CD4-positive, alpha-beta T cell treated with Interleukin-17A for 1 hour (primary cell): ENCODE measurements around the gene CADPS.

Experiments
- DNase-seq: peaks from one replicate; pipeline ENCODE4 v3.0.0-alpha.2; 2020

Gene CADPS

DNA sequence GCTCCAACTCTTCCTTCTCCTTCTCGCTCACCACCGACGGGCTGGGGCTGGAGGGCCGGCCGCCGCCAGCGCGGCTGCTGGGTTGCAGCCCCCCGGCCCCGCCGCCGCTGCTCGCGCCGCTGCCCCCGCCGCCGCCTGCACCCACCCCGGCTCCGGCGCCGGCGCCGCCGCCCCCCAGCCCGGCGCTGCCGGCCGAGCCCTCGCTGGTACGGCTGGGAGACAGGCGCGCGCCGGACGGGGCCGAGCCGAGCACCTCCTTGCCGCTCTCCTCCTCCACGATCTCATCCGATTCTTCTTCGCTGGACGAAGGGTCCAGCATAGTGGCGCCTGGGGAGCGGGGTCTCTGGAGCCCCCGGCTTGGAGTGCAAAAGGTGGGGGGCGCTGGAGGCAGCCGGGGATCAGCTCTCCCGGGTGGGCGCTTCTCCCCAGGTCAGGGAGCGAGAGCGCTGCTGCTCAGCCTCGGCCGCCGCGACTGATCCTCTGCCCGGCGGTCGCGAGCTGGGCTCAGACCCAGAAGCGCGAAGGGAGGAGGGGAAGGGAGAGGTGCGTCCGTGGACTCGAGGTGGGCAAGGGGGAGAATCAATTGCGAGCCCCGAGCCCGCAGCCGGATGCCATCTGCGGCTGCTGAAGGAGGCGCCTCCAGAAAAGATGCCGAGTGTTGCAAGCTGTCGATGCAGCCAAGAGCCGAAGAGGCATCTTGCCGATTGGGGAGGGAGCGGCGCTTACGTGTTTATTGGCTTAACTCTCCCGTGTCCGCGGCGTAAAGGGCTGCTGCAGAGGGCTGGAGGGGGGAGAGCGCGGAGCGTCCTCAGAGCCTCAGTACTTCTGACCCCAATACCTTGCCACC, at the start of gene CADPS:
TSS of gene CADPS (minus strand) at position 706 of the 847 bp plus-strand sequence. CDS start at position 319, 387 bp downstream.
- DNase-seq = no peak

DNA sequence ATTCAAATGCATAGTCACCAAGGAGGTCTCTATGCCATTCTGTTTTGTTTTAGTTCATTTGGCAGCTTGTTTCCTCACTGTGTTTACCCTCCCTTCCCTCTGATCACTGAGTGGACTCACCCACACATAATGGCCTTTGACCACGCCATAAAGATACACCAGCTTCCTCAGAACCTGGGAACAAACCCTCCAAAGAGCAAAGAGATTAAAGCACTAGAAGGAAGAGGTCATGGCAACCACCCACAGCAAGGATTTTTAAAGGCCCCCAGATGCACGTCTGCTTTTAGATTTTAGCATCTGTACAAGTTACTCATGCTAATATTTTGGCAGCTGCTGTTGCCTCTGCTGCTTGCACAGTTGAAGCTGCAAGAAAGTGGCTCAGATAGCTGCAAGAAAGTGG, 47.9 kb upstream of the CADPS start:
- DNase-seq = no peak

DNA sequence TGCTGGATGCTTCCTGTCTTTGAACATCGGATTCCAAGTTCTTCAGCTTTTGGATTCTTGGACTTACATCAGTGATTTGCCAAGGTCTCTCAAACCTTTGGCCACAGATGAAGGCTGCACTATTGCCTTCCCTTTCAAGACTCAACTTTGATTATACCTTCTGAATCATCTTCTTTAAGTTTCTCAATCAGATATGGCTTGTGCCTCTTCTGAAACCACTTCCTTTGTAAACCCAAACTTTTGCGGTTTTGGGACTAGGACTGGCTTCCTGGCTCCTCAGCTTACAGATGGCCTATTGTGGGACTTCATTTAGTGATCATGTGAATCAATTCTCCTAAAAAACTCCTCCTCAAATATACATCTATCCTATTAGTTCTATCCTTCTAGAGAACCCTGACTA, 47.1 kb upstream of the CADPS start:
- no peak for DNase-seq

DNA sequence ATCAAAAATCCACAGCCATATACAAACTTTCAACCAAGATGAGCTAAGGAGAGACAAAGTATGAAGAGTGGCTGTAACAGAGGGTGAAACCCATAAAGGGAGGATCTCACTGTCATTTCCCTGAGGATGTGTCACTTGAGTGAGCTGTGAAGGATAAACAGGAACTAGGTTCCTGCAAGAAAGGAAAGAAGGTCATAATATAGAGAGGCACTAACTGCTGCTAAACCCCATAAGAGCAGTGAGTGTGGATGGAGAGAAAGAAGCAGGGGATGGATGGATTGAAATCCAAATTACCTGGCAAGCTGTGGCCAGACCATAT, 45.2 kb upstream of the CADPS start:
- no peak for DNase-seq

DNA sequence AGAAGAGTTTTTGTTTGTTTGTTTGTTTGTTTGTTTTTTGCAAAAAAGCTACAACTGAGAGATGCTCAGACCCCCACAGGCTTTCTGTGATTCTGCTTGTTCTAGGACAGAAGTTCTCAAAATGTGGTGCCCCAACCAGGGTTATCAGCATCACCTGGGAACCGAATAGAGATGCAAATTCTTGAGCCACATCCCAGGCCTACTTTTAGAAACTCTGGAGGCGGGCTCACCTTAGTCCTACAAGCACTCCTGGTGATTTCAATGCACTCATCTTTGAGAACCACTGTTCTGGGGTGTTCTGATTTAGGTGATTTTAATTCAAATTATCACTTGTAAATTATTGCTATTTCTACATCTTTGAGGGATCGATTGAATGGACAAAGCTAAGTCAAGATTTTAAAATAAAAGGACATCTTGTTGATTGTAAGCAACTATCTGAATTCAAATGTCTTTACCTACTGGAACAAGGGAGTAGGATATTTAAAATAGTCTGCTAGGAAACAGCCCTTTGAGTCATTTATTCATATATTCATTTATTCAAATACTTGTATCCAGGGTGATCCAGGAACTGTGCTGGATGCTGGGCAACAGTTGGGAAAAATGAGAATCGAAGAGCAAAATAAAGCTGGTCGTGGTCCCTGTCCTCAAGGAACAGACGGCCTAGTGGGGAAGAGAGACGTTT, 44.7 kb upstream of the CADPS start:
- DNase-seq = no peak

DNA sequence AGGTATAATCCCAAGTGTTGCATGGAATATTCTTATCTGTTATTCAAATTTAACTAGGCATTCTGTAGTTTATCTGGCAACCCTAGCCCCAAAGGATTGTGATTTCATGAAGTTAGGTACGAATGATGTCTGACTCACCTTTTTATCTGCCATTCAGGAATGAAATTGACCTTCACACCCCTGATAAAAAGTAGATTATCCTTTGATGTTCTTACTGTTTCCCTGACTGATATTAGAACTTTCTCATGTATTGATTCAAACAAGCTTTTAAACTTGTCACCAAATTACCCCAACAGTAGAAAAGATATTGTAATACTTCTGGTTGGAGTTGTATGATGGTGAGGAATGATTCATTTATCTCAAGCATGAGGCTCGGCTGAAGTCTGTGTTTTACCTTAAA, 43.6 kb upstream of the CADPS start:
- DNase-seq = no peak

DNA sequence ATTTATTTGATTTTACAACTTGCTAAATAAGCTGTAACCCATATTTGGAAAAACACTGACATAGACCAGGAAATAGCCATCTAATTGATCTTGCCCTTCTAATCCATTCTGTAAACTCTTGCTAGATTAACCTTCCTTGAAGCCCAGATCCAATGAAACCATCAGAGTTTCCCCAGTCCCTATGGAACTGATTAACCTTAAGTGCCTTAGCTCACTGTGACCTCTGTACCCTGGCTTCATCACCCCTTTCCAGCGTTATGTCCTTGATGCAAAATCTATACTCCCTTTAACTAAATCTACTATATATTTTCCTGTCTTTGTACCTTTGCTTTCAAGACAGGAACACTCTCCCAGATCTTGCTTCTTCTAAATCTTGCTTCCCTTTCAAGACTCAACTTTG, 42.9 kb upstream of the CADPS start:
- no peak for DNase-seq

DNA sequence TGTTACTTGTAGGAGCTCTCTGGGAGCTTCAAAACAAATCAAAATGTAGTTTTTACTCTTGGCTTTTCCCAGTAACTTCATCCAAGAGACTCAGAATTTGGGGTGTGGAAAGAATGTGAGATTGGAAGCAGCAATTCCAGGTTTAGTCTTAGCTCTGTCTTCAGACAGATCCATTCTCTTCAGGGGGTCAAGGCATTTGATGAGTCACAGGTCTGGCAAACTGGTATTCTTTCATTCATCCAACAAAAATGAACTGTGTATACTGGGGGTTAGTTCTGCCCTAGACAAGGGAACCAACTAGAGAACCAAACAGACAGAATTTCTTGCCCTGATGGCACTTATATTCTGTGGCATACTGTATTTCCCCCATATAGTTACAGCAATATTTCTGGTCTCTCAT, 36.3 kb upstream of the CADPS start:
- DNase-seq = no peak

DNA sequence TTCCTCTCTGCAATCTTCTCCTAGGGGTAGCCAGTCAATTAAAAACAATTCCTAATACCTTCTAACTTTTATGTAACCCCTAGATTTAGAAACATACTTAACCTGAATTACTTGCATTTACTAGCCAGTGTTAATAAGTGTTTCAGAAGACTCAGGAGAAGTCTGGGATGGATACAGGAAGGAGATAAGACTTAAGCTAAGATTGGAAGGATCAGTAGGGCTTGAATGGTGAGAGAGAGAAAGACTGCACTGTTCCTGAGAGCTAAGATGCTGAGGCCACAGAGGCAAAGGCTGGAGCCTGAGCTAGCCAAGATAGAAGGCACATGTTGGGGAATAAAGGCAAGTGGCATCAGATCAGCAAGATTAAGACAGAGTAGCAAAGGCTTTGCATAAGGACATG, 30.1 kb upstream of the CADPS start:
- no peak for DNase-seq

DNA sequence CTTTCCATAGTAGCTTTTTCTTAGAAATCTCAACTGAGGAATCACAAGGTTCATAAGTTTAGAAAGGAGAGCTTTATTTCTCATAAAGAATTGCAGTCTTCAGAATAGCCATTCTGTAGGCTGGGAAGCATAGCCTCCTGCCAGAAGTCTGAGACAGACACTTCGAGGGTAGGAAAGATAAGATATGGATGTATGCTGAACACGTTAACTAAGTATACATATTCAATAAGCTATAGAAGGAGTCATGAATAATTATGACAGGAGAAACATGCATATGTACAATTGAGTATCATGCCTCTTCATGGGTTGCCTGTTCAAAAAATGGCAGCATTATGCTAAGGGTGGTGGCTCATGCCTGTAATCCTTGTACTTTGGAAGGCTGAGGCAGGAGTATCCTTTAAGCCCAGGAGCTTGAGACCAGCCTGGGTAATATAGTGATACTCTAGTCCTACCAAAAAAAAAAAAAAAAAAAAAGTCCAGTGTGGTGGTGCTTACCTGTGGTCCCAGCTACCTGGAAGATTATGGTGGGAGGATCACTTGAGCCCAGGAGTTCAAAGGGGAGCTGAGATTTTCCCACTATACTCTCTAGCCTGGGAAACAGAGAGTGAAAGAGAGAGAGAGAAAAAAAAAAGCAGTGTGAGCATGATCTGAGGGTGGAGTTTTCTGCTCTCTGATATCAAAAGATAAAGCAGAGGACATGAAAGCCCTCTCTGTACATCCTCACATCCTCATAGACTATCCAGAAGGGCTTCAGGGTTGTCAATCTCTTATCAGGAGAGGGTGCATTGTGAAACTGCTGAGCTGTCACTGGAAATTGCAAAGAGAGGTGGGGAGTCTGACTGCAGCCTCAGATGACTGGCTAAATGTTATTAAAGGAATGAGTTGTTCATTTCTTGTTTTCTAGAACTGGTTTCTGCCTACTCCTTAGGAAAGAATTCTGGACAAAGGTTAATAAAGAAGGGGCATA, 23.6 kb upstream of the CADPS start:
- DNase-seq = no peak

DNA sequence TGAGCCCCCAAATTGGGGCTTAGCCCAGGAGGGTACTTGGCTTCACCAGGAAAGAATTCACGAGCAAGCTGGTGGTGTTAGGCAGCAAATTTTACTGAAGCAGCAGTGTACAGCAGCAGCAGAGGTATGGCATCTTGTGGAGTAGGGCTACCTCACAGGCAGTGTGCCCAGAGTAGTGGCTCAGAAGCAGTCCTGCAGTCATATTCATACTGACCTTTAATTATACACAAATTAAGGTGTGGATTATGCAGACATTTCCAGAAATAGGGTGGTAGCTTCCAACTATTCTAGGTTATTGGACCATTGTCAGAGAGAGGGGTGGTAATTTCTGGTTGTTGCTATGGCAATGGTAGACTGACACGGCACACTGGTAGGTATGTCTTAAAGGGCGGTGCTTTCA, 20.7 kb upstream of the CADPS start:
- no peak for DNase-seq

DNA sequence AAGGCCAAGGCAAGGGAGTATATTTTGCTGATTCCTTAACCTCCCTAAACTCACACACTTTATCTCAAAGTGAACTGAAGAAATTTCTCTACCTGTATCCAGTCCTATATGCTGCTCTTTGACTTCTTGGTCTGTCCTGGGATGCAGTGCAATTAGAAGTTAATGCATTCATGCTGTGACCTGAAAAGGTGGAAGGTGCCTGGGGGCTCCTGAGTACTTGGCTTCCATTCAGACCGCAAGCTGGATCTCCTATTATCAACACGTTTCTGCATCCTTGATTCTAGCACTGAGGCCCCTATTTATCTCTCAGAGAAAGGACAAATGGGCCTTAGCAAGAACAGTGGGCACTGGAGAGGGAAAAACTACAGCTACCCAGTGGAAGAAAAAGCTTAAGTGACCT, 17.7 kb upstream of the CADPS start:
- no peak for DNase-seq

DNA sequence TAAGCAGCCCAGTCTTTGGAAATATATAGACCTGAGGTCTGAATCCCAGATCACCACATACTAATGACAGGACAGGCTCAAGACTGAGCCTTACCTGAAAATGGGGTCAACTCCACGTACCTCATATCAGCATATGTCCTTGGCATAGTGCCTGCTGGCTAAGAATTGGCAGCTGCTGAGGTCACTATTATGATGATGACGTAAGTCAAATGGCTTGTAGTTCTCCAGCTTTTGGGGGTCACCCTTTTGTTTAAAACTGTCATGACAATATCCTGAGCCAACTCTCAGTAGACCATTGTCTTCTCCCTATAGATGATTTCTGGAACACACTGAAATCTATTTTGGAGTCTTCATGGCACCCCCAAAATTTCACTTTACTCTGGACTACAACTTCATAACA, 16.8 kb upstream of the CADPS start:
- DNase-seq = no peak

DNA sequence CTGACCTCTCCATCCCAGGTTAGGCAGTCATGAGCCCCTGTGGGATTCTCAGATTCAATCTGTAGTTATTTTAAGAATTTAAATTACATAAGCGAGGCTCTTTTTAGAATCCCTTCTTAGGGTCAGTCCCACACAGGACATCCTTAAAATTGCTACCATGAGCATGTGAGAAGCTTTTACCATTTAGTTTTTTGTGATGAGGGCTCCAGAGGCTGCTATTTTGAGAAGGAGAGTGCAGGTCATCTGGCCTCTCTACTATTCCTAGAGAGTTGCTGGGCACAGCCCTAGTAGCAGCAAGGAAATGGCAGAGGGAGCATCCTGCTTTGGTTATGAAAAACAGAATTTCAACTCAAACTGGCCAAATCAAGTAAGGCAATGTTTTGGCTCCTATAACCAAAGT, 13.6 kb upstream of the CADPS start:
- no peak for DNase-seq

DNA sequence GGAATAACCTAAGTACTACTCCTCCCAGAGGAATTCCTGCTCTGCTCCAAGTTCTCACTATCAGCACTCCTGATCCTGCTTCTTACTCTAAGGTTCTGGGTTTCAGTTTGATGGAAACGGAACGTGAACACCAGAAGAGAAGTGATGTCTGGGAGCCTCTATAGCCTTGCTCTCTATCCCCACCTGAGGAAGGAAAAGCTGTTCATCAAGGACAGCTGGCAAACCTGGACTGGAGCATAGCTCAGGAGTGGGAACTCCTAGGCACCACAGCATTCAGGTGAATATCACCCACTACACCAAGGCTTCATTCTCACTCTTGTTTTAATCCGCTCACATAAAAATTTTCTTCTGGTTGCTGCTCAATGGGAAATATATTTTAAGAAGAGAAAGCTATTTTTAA, 13.0 kb upstream of the CADPS start:
- DNase-seq = no peak

DNA sequence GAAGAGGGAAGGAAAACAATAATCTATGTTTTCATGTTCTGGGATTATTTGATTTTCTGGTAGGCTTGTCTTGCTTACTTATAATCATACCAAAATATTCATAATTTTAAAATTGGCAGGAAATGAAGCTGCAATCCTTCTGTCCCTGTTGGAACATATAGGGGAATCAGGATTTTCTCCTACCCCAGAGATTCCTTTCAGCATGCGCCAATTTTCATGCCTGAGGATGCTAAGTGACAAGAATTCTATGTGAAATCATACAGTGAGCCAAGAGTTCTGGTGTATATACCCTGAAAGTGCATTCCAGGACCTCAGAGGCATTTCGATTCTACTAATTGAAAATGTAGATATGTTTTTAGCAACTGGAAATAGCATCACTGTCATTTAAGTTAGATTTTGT, 9.9 kb upstream of the CADPS start:
- no peak for DNase-seq

DNA sequence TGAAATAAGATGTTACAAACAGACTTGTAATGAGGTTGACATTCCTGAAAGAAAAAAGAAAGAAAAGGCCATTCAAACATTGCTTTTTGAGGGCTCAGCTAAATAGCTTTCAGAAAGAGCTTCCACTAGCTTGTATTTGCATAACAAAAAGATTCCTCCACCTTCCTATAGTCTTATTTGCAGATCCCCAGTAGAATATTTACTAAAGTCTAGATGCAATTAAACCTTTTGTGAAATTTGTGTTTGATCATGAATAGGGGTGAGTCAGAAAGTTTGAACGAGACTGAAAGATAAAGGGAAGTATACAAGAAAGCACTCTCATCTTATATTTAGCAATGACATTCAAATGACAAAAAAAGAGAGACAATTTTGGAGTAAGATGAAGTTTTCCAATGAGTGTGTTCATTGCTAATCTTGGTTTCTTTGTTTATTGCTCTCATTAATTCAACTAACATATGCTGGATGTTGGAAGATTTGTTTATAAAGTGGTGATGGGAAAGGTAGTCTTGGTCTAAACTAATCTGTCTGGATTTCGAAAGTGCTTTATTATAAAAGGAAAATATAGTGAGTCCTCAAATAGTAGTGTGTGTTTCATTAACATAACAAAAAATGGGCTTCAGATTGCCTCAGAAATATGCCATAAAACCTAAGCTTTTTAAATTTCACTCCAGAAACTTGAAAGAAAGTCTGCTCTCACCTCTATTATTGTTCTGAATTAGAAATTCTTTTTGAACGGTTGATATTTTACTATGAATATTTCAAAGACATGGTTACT, 9.1 kb upstream of the CADPS start:
- no peak for DNase-seq

DNA sequence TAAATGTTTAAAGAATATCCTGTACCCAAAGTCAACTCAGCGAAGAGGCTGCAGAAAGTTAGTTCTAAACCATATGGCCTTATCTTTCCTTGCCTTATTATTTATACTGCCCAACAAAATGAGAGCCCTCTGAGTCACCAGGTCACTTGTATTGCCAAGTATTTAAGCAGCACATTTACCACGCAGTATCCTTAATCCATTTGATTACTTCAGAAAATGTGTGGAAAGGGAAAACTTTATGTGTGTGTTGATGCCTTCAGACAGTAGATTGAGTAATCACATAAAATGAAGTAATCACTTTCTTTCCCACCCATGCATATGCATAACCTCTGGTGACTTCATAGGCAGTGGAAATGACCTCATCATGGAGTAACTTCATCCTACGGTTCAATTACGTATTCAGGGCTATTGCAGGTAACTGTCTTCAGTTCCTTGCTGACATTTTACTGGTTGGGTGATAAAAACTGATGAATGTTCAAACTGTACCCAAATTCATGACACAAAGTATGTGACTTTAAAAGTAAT, 7.5 kb upstream of the CADPS start:
- DNase-seq = no peak

DNA sequence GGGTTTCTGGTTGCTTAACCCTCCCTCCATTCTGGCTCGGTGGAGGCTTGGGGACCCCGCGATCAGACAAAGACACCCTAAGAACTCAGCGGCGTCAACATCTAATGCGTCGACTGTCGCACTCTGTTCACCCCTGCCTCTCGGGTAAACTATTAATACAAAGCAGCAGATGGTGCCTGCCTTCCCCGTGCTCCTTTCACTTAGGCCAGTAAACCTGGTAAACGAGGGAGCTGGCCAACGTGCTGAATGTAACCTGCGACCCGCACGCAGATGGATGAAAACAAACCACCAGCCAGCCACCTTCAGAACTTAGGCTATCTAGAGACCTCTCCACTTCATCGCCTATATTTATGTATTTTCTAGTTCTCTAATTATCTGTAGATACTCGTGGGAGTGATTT, 848 bp upstream of the CADPS start:
- no peak for DNase-seq

DNA sequence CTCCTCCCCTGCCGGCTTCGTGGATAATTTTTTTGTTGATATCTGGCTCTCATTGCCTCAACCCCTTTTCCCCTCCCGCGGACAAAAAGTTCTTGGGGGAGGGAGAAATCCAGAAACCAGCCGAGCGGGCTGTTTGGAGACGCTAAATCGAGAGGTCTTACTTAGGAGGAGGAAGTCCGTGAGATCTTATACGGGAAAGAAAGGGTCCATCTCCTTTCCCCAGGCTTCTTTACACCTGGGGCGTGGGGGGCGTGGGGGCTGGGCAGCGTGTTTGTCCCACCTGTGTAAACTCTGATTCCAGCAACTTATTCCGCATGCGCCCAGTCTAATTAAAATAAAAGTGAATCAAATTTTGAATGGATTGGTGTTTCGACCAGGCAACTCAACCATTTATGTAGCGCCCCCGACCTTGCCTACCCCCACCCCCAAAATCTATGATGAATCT, 364 bp upstream of the CADPS start:
- no peak for DNase-seq

DNA sequence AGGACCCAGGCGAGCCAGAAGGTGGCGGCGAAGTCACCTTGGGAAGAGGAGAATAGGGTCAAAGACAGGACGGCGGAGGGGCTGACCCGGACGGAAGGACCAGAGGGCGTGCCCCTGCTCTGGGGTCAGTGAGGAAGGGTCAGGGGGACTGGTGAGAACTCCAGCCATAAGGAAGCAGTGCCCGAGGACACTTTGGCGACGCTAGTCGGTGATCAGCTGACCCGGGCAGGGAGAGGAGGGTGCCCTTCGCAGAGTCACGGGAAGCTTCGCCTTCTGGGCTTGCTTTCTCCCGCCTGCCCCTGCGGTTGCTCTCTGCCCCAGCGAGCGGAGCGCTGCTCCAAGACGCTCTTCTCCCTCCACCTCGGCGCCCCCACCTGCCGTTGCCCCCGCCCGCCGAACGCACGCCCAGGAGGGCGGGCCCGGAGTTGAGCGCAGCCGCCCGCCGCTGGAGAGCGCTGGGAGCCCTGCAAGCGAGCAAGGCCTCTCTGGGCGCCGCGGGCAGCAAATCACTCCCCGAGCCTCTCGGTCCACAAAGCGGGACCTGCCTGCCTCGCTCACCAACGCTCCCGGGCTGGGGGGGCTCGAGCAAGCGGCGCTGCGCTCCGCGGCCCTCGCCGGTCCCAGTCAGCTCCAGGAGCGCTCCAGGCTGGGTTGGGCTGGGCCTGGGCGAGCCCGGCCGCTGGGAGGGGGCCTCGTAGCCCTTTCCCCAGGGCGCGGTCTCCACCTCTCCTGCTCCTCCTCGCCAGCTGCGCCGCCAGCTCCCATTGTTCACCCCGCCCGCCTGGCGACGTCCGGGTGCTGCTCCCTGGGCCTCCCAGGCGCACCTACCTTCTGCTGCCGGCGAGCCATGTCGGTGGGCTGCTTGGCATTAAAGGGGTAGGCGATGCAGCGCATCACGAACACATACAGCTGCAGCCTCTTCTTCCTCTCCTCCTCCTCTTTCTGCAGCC, 1.2 kb downstream of the CADPS start:
- no peak for DNase-seq

DNA sequence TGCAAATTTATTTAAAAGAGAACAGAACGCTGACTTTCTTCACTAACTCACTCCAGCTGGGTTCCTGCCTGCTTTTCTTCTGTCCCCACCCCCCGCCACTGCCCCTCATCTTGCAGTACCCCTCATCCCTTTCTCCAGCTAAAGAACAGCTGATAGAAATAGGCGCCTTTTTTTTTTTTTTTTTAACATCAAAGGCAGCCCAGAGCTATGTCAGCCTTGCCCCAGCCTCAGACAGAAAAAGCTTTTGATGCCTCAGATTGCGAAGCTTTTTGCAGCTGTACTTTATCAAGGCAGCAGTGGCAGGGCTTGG, 1.8 kb downstream of the CADPS start:
- DNase-seq = no peak
